Heart left ventricle (tissue), 13 donors: ENCODE measurements around the gene CDKN1C.

Experiments used
- CTCF ChIP-seq, 12 donors: fragments of 200-600 bp; sonication (generic) in 4 of 12; IDR thresholded peaks; one replicate each; pipeline versions ENCODE4 v1.5.0 to v1.8.0; 2018 to 2022; ENCODE audit warnings: antibody characterized with exemption in 12 of 12, mild to moderate bottlenecking in 5 of 12
- POLR2A ChIP-seq, 2 donors: fragments of 450-650 bp; IDR thresholded peaks; one replicate each; pipeline ENCODE4 v1.6.1; 2017; ENCODE audit warnings: antibody characterized with exemption in 2 of 2, mild to moderate bottlenecking in 2 of 2, moderate library complexity in 2 of 2
- donor health status: ischemic (EF 13 %, LVEDD 7.1; RV severe dilation, severe dysfunction).
- donor health status: DM: no; HTN: yes; CAD: no.
- donor health status: DM: no; HTN: no; CAD: no.
- donor health status: ischemic (EF 25% LVEDD 6.9; RV normal size, moderate dysfunction).
- donor health status: ischemic (EF 25% LVEDD 5.7; RV mildly dilated, moderate dysfunction).
- donor health status: ischemic (EF 35%, LVEDD 5.7; RV mildly dilated, moderate dysfunction).
- donor health status: nonischemic (EF 11% LVEDD 7.7; RV severe dilation, severe dysfunction).
- donor health status: DM: yes; HTN: yes; CAD: no.
- donor health status: PGD.
- donor health status: ischemic (EF 29% LVEDD 5.4; RV normal size, mild dysfunction).
- donor health status: nonischemic (EF 23%, LVEDD 6.1; RV moderate dilation, normal function).

GRCh38 chr11:2929950-2930703 lies 44.6 kb upstream of the CDKN1C start:
- TF ChIP-seq POLR2A (IDR thresholded peaks at IDR 0.05), result no peak
- TF ChIP-seq CTCF (IDR thresholded peaks at IDR 0.05), result peak in 3 of 12 donors; percentile 40 to 48 (median 47)
